Uterus (tissue), 2 donors: ENCODE results near the gene PRRT1B.

Experiments
- CTCF ChIP-seq, 4 experiments: fragments of 200-600 bp in 2 of 4; fragments of 450-650 bp in 2 of 4; sonication (generic) in 2 of 4; IDR thresholded peaks; one replicate each; pipeline ENCODE4 v1.5.1; 2016 to 2019; ENCODE audit warnings: antibody characterized with exemption in 4 of 4, mild to moderate bottlenecking in 2 of 4, moderate library complexity in 1 of 4
- POLR2A ChIP-seq, 2 donors: fragments of 450-650 bp; IDR thresholded peaks; one replicate each; pipeline ENCODE4 v1.6.1; 2016; ENCODE audit warnings: antibody characterized with exemption in 2 of 2, mild to moderate bottlenecking in 1 of 2, moderate library complexity in 1 of 2

GRCh38 chr9:131589124-131589711 lies 43.9 kb downstream of the PRRT1B start:
- TF ChIP-seq CTCF (IDR thresholded peaks at IDR 0.05) (no peak), POLR2A (IDR thresholded peaks at IDR 0.05) (no peak)
